C4-2B (cell line): ENCODE data around the gene TRMT2A.

Experiments used
- H3K27ac ChIP-seq: fragments of 450-650 bp; 2 replicates; pipeline ENCODE4 v1.5.1; 2017
- ZFX ChIP-seq: fragments of 450-650 bp; IDR thresholded peaks from 2 replicates; pipeline ENCODE4 v1.6.1; 2017
- TF ChIP-seq, protein P1 (sequence below): fragments of 450-650 bp; conservative IDR thresholded peaks from 2 replicates; pipeline ENCODE4 v1.5.1; 2017; ENCODE audit warnings: mild to moderate bottlenecking

TRMT2A gene

DNA sequence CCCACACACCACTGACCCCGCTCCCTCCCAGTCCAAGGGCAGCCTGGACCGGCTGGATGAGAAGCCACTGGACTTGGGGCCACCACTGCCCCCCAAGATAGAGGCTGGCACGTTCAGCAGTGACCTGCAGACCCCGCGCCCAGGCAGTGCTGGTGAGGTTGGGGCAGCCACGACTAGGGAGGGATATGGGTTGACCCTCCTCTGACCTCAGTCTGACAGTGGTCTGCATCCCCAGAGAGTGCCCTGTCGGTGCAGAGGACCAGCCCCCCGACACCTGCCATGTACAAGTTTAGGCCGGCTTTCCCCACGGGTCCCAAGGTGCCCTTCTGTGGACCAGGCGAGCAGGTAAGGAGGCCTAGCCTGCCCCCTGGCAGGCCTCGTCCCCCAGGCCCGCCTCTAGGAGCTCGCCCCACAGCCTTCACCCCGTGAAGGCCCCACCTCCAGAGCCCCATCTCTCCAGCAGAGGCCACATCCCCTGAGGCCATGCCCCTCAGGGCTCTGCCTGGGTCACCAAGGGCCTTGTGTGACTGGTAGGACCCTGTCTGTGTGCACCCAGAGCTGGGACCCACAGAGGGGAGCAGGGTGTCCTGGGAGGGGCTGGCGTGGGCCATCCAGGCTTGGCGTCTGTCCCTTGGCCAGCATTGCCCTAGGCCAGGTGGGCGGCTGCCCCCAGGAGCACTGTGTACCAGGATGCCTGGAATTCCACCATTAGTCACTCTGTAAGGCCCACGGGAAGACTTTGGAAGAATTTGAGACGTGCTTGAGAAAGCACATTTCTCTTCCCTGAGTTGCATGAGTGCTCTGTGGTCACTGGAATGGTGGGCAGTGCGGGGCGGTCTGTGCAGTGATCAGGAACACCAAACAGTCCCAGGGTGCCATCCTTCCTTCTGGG lies 24.4 kb upstream of the TRMT2A start:
- H3K27ac ChIP-seq, result no peak overlapping the region
- TF ChIP-seq, protein P1, sequence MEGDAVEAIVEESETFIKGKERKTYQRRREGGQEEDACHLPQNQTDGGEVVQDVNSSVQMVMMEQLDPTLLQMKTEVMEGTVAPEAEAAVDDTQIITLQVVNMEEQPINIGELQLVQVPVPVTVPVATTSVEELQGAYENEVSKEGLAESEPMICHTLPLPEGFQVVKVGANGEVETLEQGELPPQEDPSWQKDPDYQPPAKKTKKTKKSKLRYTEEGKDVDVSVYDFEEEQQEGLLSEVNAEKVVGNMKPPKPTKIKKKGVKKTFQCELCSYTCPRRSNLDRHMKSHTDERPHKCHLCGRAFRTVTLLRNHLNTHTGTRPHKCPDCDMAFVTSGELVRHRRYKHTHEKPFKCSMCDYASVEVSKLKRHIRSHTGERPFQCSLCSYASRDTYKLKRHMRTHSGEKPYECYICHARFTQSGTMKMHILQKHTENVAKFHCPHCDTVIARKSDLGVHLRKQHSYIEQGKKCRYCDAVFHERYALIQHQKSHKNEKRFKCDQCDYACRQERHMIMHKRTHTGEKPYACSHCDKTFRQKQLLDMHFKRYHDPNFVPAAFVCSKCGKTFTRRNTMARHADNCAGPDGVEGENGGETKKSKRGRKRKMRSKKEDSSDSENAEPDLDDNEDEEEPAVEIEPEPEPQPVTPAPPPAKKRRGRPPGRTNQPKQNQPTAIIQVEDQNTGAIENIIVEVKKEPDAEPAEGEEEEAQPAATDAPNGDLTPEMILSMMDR, result no peak
- TF ChIP-seq ZFX, result no peak

DNA sequence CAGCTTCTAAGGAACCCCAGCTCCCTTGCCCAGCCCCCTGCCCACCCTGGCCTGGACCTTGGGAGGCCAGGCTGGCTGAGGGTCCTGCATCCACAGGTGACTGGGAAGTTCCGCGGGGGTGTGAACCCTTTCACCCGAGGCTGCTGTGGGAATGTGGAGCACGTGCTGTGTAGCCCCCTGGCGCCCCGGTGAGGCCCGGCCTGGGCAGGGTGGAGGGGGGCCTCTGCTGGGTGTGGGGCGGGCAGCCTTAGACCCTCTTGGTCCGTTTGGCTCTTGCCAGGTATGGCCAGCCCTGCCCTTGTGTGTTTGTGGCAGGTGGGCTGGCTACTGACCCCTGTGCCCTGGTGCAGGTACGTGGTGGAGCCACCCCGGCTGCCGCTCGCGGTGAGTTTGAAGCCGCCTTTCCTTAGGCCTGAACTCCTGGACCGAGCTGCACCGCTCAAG lies 23.5 kb upstream of the TRMT2A start:
- TF ChIP-seq, protein P1, result no peak
- no peak for TF ChIP-seq ZFX
- no peak overlapping the region for H3K27ac ChIP-seq

DNA sequence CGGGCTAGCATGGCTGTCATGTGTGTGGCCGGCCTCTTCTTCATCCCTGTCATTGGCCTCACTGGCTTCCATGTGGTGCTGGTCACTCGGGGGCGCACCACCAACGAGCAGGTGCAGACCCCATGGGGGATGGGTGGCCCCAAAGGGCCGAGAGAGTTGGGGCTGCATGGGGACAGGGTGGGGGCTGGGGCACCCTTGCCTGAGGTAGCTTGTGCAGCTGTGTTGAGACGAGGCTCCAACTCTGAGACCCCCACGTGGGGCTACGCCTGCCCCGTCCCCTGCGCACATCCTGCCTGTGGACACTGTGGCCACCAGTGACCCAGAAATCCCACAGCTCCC lies 23.1 kb upstream of the TRMT2A start:
- no peak overlapping the region for H3K27ac ChIP-seq
- no peak for TF ChIP-seq ZFX
- TF ChIP-seq, protein P1, result no peak

DNA sequence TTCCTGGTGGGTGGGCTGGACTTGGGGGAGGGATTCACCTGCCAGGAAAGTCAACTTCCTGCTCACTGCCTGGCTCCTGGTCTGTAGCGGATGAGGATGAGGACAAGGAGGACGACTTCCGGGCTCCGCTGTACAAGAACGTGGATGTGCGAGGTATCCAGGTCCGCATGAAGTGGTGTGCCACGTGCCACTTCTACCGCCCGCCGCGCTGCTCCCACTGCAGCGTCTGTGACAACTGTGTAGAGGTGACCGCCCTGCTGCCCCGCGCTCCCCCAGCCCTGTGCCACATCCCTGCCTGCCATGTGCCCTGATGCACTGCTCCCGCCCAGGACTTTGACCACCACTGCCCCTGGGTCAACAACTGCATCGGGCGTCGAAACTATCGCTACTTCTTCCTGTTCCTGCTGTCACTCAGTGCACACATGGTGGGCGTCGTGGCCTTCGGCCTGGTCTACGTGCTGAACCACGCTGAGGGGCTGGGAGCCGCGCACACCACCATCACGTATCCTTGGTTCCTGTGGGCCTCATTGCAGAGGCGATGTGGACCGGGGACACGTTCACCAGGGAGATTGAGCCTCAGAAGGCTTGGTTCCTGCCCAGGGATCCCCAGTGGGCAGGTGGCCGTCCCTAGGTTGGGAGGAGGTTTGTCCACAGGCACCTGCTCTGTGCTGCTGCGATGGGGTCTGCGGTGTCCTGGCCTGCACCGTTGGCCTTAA lies 22.5 kb upstream of the TRMT2A start:
- TF ChIP-seq, protein P1, result no peak
- H3K27ac ChIP-seq, result no peak overlapping the region

DNA sequence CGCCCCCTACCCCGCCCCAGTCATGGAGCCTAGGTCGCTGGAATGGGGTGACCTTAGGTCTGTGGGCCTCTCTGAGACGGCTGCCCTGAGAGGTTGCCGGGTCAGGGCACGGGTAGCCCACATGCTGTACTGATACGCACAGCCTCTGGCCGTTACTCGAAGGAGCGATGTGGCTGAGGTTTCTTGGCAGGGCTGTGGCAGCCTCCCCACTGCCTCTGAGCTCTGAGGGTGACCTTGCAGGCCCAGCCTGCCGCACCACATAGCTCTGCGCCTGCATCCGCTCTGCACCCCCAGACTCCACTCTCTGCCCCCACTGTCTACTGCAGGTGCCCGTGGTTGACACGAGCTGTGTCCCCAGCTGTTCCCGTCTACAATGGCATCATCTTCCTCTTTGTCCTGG lies 21.8 kb upstream of the TRMT2A start:
- H3K27ac ChIP-seq, result no peak overlapping the region
- TF ChIP-seq, protein P1, result no peak
- no peak for TF ChIP-seq ZFX

DNA sequence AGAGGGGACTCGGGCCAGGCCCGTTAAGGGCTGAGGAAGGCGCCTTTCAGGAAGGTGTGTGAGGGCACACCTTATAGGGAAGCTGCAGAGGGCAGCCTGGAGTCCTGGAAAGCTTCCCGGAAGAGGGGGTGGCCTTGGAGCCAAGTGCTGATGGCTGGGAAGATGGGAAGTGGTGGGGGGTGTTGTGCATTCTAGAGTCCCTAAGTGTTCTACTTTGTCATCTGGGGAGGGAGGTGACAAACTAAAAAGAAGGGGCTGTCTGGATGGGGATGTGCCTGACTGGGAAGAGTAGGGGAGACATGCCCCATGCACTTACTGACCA lies 21.4 kb upstream of the TRMT2A start:
- no peak overlapping the region for H3K27ac ChIP-seq

More for the DNA sequence above, 21.4 kb upstream of the TRMT2A start:
- TF ChIP-seq ZFX, result no peak
- TF ChIP-seq, protein P1, result no peak
